T47D (cell line): Measurements from ENCODE around the gene C1QTNF12.

Source experiments
- DNase-seq, 2 experiments: peaks; one replicate each; pipeline versions ENCODE4 v3.0.0 to v3.0.0-alpha.2; 2011 to 2012; ENCODE audit warnings: low read depth in 1 of 2, low spot score in 1 of 2
- JUND ChIP-seq: IDR thresholded peaks from 2 replicates; pipeline ENCODE4 v1.6.1; 2012; ENCODE audit warnings: low read depth
- in situ Hi-C: cut with HindIII; loops from 2 replicates; pipeline ENCODE4 v1.10.0; 2016; ENCODE audit warnings: low sequenced_read_pairs, low pct_unique_long_range_greater_than_20kb

C1QTNF12 gene

GRCh38 chr1:1204998-1205768, 41.3 kb downstream of the C1QTNF12 start:
- DNase-seq = no peak
- no peak for TF ChIP-seq JUND
- in situ Hi-C loops = no loop called here

GRCh38 chr1:1204425-1204920, 42.0 kb downstream of the C1QTNF12 start:
- no peak for DNase-seq
- in situ Hi-C loops = no loop called here
- TF ChIP-seq JUND = no peak

GRCh38 chr1:1203561-1204424, 42.7 kb downstream of the C1QTNF12 start:
- DNase-seq = no peak
- in situ Hi-C loops = no loop called here
- TF ChIP-seq JUND = no peak

GRCh38 chr1:1202831-1203560, 43.5 kb downstream of the C1QTNF12 start:
- TF ChIP-seq JUND = no peak
- no peak for DNase-seq
- in situ Hi-C loops = no loop called here

GRCh38 chr1:1200876-1201810, 45.4 kb downstream of the C1QTNF12 start:
- peak; percentile 44 to 60 for DNase-seq
- TF ChIP-seq JUND = no peak
- in situ Hi-C loops = no loop called here

- TF ChIP-seq JUND = no peak
- in situ Hi-C loops = no loop called here
- DNase-seq = no peak
Measured at GRCh38 chr1:1199961-1200875, 46.3 kb downstream of the C1QTNF12 start.

GRCh38 chr1:1199141-1199960, 47.2 kb downstream of the C1QTNF12 start:
- DNase-seq = no peak
- no peak for TF ChIP-seq JUND
- in situ Hi-C loops = no loop called here

- TF ChIP-seq JUND = no peak
- no peak for DNase-seq
- in situ Hi-C loops = no loop called here
Measured at GRCh38 chr1:1198423-1199140, 47.9 kb downstream of the C1QTNF12 start.

GRCh38 chr1:1197551-1198422, 48.7 kb downstream of the C1QTNF12 start:
- in situ Hi-C loops = no loop called here
- DNase-seq = no peak
- no peak for TF ChIP-seq JUND
